GM19193 (cell line): Measurements from ENCODE around the gene GRP.

Experiments
- POLR2A ChIP-seq: IDR thresholded peaks from 4 replicates; pipeline ENCODE4 v1.6.1; 2011; ENCODE audit not compliant: insufficient read depth, insufficient read length; ENCODE audit errors: extremely low read depth

Gene GRP

GRCh38 chr18:59219672-59220163, at the start of gene GRP:
GRP (plus strand) TSS chr18:59220158; CDS start chr18:59220266, 108 bp downstream.
- no peak for TF ChIP-seq POLR2A

GRCh38 chr18:59172664-59173249, 47.2 kb upstream of the GRP start:
- no peak for TF ChIP-seq POLR2A

GRCh38 chr18:59177485-59177884, 42.5 kb upstream of the GRP start:
- no peak for TF ChIP-seq POLR2A

GRCh38 chr18:59180150-59180845, 39.7 kb upstream of the GRP start:
- TF ChIP-seq POLR2A, result no peak

GRCh38 chr18:59182673-59183072, 37.3 kb upstream of the GRP start:
- no peak for TF ChIP-seq POLR2A

GRCh38 chr18:59189008-59189407, 30.9 kb upstream of the GRP start:
- no peak for TF ChIP-seq POLR2A

GRCh38 chr18:59189746-59190145, 30.2 kb upstream of the GRP start:
- TF ChIP-seq POLR2A, result no peak

- no peak for TF ChIP-seq POLR2A
Measured at GRCh38 chr18:59196161-59196725, 23.7 kb upstream of the GRP start.

GRCh38 chr18:59197636-59198035, 22.3 kb upstream of the GRP start:
- TF ChIP-seq POLR2A, result no peak

GRCh38 chr18:59198215-59198614, 21.7 kb upstream of the GRP start:
- TF ChIP-seq POLR2A, result no peak

- no peak for TF ChIP-seq POLR2A
Measured at GRCh38 chr18:59200787-59201186, 19.2 kb upstream of the GRP start.

- no peak for TF ChIP-seq POLR2A
Measured at GRCh38 chr18:59202258-59202820, 17.6 kb upstream of the GRP start.

- no peak for TF ChIP-seq POLR2A
Measured at GRCh38 chr18:59207506-59207905, 12.5 kb upstream of the GRP start.

GRCh38 chr18:59208602-59209125, 11.3 kb upstream of the GRP start:
- no peak for TF ChIP-seq POLR2A

- TF ChIP-seq POLR2A, result no peak
Measured at GRCh38 chr18:59210299-59210698, 9.7 kb upstream of the GRP start.
